HEK293 (cell line): Measurements from ENCODE around the gene ENO3.

Experiments used
- CTCF ChIP-seq: fragments of 450-650 bp; formaldehyde crosslinking; IDR thresholded peaks from 2 replicates; pipeline ENCODE4 v1.5.1; 2016; ENCODE audit warnings: missing biosample characterization, missing genetic modification characterization
- GLIS1 ChIP-seq: fragments of 450-650 bp; formaldehyde crosslinking; IDR thresholded peaks from 2 replicates; pipeline ENCODE4 v1.5.1; 2016; ENCODE audit warnings: missing biosample characterization, missing genetic modification characterization
- HOXC10 ChIP-seq: sonication (generic); formaldehyde crosslinking; IDR thresholded peaks from 2 replicates; pipeline ENCODE4 v1.8.1; 2023; ENCODE audit warnings: mild to moderate bottlenecking, missing genetic modification reagents
- MYNN ChIP-seq: fragments of 450-650 bp; formaldehyde crosslinking; IDR thresholded peaks from 2 replicates; pipeline ENCODE4 v1.5.1; 2016; ENCODE audit warnings: missing biosample characterization, missing genetic modification characterization, borderline replicate concordance
- RBAK ChIP-seq: fragments of 450-650 bp; formaldehyde crosslinking; IDR thresholded peaks from 2 replicates; pipeline ENCODE4 v1.5.1; 2016; ENCODE audit warnings: missing biosample characterization, missing genetic modification characterization
- REST ChIP-seq: fragments of 450-650 bp; formaldehyde crosslinking; IDR thresholded peaks from 2 replicates; pipeline ENCODE4 v1.5.1; 2016; ENCODE audit warnings: missing biosample characterization, missing genetic modification characterization
- SCRT1 ChIP-seq: fragments of 450-650 bp; formaldehyde crosslinking; IDR thresholded peaks from 2 replicates; pipeline ENCODE4 v1.5.1; 2016; ENCODE audit warnings: missing biosample characterization, missing genetic modification characterization, borderline replicate concordance
- ZBTB7A ChIP-seq: fragments of 450-650 bp; formaldehyde crosslinking; IDR thresholded peaks from 2 replicates; pipeline ENCODE4 v1.5.1; 2016; ENCODE audit warnings: low read depth, missing biosample characterization, missing genetic modification characterization
- ZBTB8A ChIP-seq: fragments of 450-650 bp; formaldehyde crosslinking; IDR thresholded peaks from 2 replicates; pipeline ENCODE4 v1.5.1; 2016; ENCODE audit warnings: missing biosample characterization, missing genetic modification characterization
- ZFHX2 ChIP-seq: fragments of 450-650 bp; formaldehyde crosslinking; conservative IDR thresholded peaks from 2 replicates; pipeline ENCODE4 v1.5.1; 2016; ENCODE audit warnings: missing biosample characterization, missing genetic modification characterization
- ZNF19 ChIP-seq: fragments of 450-650 bp; formaldehyde crosslinking; IDR thresholded peaks from 2 replicates; pipeline ENCODE4; 2016; ENCODE audit warnings: missing biosample characterization, missing genetic modification characterization, low read depth
- ZNF792 ChIP-seq: fragments of 450-650 bp; formaldehyde crosslinking; IDR thresholded peaks from 2 replicates; pipeline ENCODE4 v1.5.1; 2016; ENCODE audit warnings: missing biosample characterization, missing genetic modification characterization
- TF ChIP-seq, protein P1 (sequence below): fragments of 450-650 bp; formaldehyde crosslinking; optimal IDR thresholded peaks from 2 replicates; pipeline ENCODE3; 2016; ENCODE audit warnings: missing biosample characterization, mild to moderate bottlenecking, missing genetic modification characterization
- TF ChIP-seq, protein P2 (sequence below): fragments of 450-650 bp; formaldehyde crosslinking; IDR thresholded peaks from 2 replicates; pipeline ENCODE4 v1.5.1; 2016; ENCODE audit warnings: missing biosample characterization, missing genetic modification characterization

DNA sequence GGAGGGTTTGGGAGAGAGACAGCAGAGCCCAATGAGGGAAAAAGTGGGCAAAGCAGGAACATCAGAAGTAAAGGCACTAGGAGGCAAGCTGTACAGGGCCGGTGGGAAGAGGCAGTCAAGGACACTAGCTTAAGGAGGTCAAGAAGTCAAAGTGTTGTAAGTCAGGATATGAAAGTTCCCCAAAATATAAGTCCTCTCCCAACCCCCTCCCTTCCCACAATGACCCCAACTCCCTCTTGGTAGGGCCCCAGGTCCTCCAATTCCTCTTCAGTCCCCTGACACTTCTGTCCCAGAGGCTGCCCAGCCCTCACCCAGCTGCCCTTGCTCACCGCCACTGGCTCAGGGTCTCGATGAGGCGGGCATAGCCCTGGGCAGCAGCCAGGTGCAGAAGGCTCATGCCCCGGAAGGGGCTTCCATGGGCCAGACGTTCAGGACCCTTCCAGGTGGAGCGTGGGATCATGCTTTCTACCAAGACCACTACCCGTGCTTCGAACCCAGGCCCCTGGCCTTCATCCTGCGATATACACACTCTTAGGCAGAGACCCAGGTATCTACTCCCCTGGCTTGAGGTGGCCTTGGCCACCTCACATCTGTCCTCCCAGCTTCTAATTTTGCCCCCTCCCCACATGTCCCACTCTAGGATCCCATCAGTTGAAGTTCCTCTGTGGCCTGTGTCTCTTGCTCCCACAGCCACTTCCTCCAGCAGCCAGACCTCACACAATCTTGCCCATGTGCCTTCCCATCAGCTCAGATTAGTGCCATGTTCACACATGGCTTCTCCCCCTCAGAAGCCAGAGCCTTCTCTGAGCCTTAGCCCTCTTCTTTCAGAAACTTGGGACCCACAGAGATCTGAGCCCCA lies 22.6 kb downstream of the ENO3 start:
- TF ChIP-seq MYNN (tag by site-specific recombination): no peak
- no peak for TF ChIP-seq CTCF
- TF ChIP-seq ZBTB8A (tag by site-specific recombination): no peak
- TF ChIP-seq SCRT1: no peak
- TF ChIP-seq, protein P1, sequence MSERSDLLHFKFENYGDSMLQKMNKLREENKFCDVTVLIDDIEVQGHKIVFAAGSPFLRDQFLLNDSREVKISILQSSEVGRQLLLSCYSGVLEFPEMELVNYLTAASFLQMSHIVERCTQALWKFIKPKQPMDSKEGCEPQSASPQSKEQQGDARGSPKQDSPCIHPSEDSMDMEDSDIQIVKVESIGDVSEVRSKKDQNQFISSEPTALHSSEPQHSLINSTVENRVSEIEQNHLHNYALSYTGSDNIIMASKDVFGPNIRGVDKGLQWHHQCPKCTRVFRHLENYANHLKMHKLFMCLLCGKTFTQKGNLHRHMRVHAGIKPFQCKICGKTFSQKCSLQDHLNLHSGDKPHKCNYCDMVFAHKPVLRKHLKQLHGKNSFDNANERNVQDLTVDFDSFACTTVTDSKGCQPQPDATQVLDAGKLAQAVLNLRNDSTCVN (tag by site-specific recombination): no peak
- no peak for TF ChIP-seq ZNF19 (tag by site-specific recombination)
- TF ChIP-seq GLIS1 (tag by site-specific recombination): no peak
- no peak for TF ChIP-seq REST
- TF ChIP-seq, protein P2, sequence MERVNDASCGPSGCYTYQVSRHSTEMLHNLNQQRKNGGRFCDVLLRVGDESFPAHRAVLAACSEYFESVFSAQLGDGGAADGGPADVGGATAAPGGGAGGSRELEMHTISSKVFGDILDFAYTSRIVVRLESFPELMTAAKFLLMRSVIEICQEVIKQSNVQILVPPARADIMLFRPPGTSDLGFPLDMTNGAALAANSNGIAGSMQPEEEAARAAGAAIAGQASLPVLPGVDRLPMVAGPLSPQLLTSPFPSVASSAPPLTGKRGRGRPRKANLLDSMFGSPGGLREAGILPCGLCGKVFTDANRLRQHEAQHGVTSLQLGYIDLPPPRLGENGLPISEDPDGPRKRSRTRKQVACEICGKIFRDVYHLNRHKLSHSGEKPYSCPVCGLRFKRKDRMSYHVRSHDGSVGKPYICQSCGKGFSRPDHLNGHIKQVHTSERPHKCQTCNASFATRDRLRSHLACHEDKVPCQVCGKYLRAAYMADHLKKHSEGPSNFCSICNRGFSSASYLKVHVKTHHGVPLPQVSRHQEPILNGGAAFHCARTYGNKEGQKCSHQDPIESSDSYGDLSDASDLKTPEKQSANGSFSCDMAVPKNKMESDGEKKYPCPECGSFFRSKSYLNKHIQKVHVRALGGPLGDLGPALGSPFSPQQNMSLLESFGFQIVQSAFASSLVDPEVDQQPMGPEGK (tag by site-specific recombination): no peak
- TF ChIP-seq RBAK (tag by site-specific recombination): no peak
- no peak for TF ChIP-seq ZBTB7A
- no peak for TF ChIP-seq HOXC10 (CRISPR knock-in tag)
- TF ChIP-seq ZNF792 (tag by site-specific recombination): no peak
- TF ChIP-seq ZFHX2 (tag by site-specific recombination): no peak
